Hepatocyte (in vitro differentiated cells): ENCODE data around the gene RAPGEF5. TPM values are rescaled to one million over a fixed set of nuclear protein-coding genes. Genes with fewer than 3 reads are reported as not detected.

Experiments used
- DNase-seq: peaks from one replicate; pipeline ENCODE4 v3.0.0-alpha.2; 2016; ENCODE audit warnings: low spot score
- H2AFZ ChIP-seq: fragments of 200-600 bp; sonication (generic); 2 replicates; pipeline ENCODE4 v1.6.0; 2016; ENCODE audit warnings: antibody characterized with exemption, mild to moderate bottlenecking
- H3K27ac ChIP-seq: fragments of 200-600 bp; sonication (generic); 2 replicates; pipeline ENCODE4 v1.5.1; 2016; ENCODE audit warnings: mild to moderate bottlenecking
- H3K27me3 ChIP-seq: fragments of 200-600 bp; sonication (generic); 2 replicates; pipeline ENCODE4 v1.6.1; 2016
- H3K36me3 ChIP-seq: fragments of 200-600 bp; sonication (generic); replicated peaks from 2 replicates; pipeline ENCODE4 v1.5.1; 2016; ENCODE audit warnings: low read depth; ENCODE audit not compliant: insufficient read depth
- H3K4me1 ChIP-seq: fragments of 200-600 bp; sonication (generic); 2 replicates; pipeline ENCODE4 v1.5.1; 2016; ENCODE audit warnings: mild to moderate bottlenecking, moderate library complexity; ENCODE audit not compliant: insufficient read depth
- H3K4me2 ChIP-seq: fragments of 200-600 bp; sonication (generic); 2 replicates; pipeline ENCODE4 v1.6.0; 2016
- H3K4me3 ChIP-seq: fragments of 200-600 bp; sonication (generic); 2 replicates; pipeline ENCODE4 v1.5.1; 2016; ENCODE audit warnings: mild to moderate bottlenecking
- H3K79me2 ChIP-seq: fragments of 200-600 bp; sonication (generic); 2 replicates; pipeline ENCODE4 v1.6.0; 2017; ENCODE audit warnings: mild to moderate bottlenecking
- H3K9me2 ChIP-seq: fragments of 200-600 bp; sonication (generic); replicated peaks from 2 replicates; pipeline ENCODE4 v1.6.0; 2017; ENCODE audit warnings: mild to moderate bottlenecking; ENCODE audit not compliant: insufficient read depth
- H3K9me3 ChIP-seq: fragments of 200-600 bp; sonication (generic); 2 replicates; pipeline ENCODE4 v1.5.1; 2016; ENCODE audit warnings: low read depth, mild to moderate bottlenecking
- H4K20me1 ChIP-seq: fragments of 200-600 bp; sonication (generic); 2 replicates; pipeline ENCODE4 v1.6.0; 2016; ENCODE audit warnings: mild to moderate bottlenecking; ENCODE audit not compliant: insufficient read depth, poor library complexity, severe bottlenecking
- CTCF ChIP-seq: fragments of 200-600 bp; sonication (generic); IDR thresholded peaks from 2 replicates; pipeline ENCODE4 v1.5.1; 2016; ENCODE audit warnings: antibody characterized with exemption, mild to moderate bottlenecking; ENCODE audit not compliant: poor library complexity
- EZH2 ChIP-seq: fragments of 200-600 bp; sonication (generic); IDR thresholded peaks from 2 replicates; pipeline ENCODE4 v1.6.1; 2016; ENCODE audit warnings: antibody characterized with exemption, mild to moderate bottlenecking, borderline replicate concordance
- EZH2phosphoT487 ChIP-seq: fragments of 200-600 bp; sonication (generic); IDR thresholded peaks from one replicate; pipeline ENCODE4 v1.6.1; 2018; ENCODE audit warnings: antibody characterized with exemption, mild to moderate bottlenecking, low read depth, moderate library complexity; ENCODE audit not compliant: unreplicated experiment, severe bottlenecking
- WGBS: methylation state at CpG from one replicate; pipeline ENCODE4 v1.1.6; 2016; ENCODE audit warnings: low lambda C conversion rate; ENCODE audit errors: missing lambda C conversion rate; 5-methylcytosine and 5-hydroxymethylcytosine counted together
- polyA plus RNA-seq: library from polyadenylated mRNA; unstranded; fragments of >200 nt; fragmentation: Nextera tagmentation; extraction: Ambion mirVana; gene quantifications from 2 replicates; pipeline ENCODE4 v1.2.1, GENCODE V29; 2016
- total RNA-seq: library from RNA; depleted of rRNA; stranded (reverse); fragments of >200 nt; gene quantifications from 2 replicates; pipeline ENCODE4 v1.2.3, GENCODE V29; 2014

RAPGEF5 gene
- total and polyA plus RNA-seq, 2 experiments from 2014 or later: 5.2 to 14.5 TPM

GRCh38 chr7:22302193-22302592 lies 54.8 kb downstream of the RAPGEF5 start:
- H3K79me2 ChIP-seq: no peaks in the 10 kb centered on the region
- TF ChIP-seq EZH2: no peak
- TF ChIP-seq CTCF: no peak
- no peak for TF ChIP-seq EZH2phosphoT487
- H3K27ac ChIP-seq: peak overlapping the region; percentile 39
- WGBS: 88% methylated on average over 2 of the region's 2 CpGs
- no peaks in the 10 kb centered on the region for H3K36me3 ChIP-seq
- H2AFZ ChIP-seq: no peak overlapping the region
- no peaks in the 10 kb centered on the region for H3K27me3 ChIP-seq
- no peaks in the 10 kb centered on the region for H4K20me1 ChIP-seq
- no peak for DNase-seq
- no peaks in the 10 kb centered on the region for H3K4me1 ChIP-seq
- H3K4me3 ChIP-seq: no peak overlapping the region
- H3K9me2 ChIP-seq: no peaks in the 10 kb centered on the region
- H3K4me2 ChIP-seq: no peak overlapping the region
- no peaks in the 10 kb centered on the region for H3K9me3 ChIP-seq

GRCh38 chr7:22301790-22302189 lies 55.2 kb downstream of the RAPGEF5 start:
- TF ChIP-seq EZH2 (no peak), CTCF (no peak), EZH2phosphoT487 (no peak)
- H3K79me2 ChIP-seq: no peaks in the 10 kb centered on the region
- H3K9me2 ChIP-seq: no peaks in the 10 kb centered on the region
- H3K27me3 ChIP-seq: no peaks in the 10 kb centered on the region
- H3K4me3 ChIP-seq: no peak overlapping the region
- peak; percentile 44 for DNase-seq
- no peaks in the 10 kb centered on the region for H4K20me1 ChIP-seq
- H3K4me1 ChIP-seq: no peaks in the 10 kb centered on the region
- no peaks in the 10 kb centered on the region for H3K36me3 ChIP-seq
- H3K4me2 ChIP-seq: no peak overlapping the region
- no peaks in the 10 kb centered on the region for H3K9me3 ChIP-seq
- 63% methylated on average over 6 of the region's 6 CpGs for WGBS
- H3K27ac ChIP-seq: peak overlapping the region; percentile 39
- no peak overlapping the region for H2AFZ ChIP-seq

GRCh38 chr7:22300839-22301238 lies 56.1 kb downstream of the RAPGEF5 start:
- TF ChIP-seq CTCF (no peak), EZH2phosphoT487 (no peak), EZH2 (no peak)
- Histone ChIP-seq H3K4me2 (no peak overlapping the region), H3K27me3 (no peaks in the 10 kb centered on the region), H3K79me2 (no peaks in the 10 kb centered on the region), H3K4me3 (no peak overlapping the region), H3K27ac (no peak overlapping the region), H3K9me2 (no peaks in the 10 kb centered on the region), H4K20me1 (no peaks in the 10 kb centered on the region), H2AFZ (no peak overlapping the region), H3K4me1 (no peaks in the 10 kb centered on the region), H3K36me3 (no peaks in the 10 kb centered on the region), H3K9me3 (no peaks in the 10 kb centered on the region)
- 89% methylated on average over 4 of the region's 4 CpGs for WGBS
- no peak for DNase-seq

GRCh38 chr7:22296916-22297315 lies 60.0 kb downstream of the RAPGEF5 start:
- H3K4me2 ChIP-seq: no peak overlapping the region
- no peaks in the 10 kb centered on the region for H3K9me2 ChIP-seq
- H3K27ac ChIP-seq: no peak overlapping the region
- no peak overlapping the region for H3K4me3 ChIP-seq
- no peaks in the 10 kb centered on the region for H3K36me3 ChIP-seq
- no peaks in the 10 kb centered on the region for H3K79me2 ChIP-seq
- no peak overlapping the region for H2AFZ ChIP-seq
- H4K20me1 ChIP-seq: no peaks in the 10 kb centered on the region
- DNase-seq: no peak
- TF ChIP-seq CTCF (peak; percentile 31), EZH2 (no peak)
- no peaks in the 10 kb centered on the region for H3K4me1 ChIP-seq
- H3K9me3 ChIP-seq: no peaks in the 10 kb centered on the region
- H3K27me3 ChIP-seq: no peaks in the 10 kb centered on the region
